Liver (tissue), 9 donors: ENCODE data around the gene PSME2. TPM values are rescaled to one million over a fixed set of nuclear protein-coding genes. Genes with fewer than 3 reads are reported as not detected.

Experiments
- DNase-seq: peaks from one replicate; pipeline ENCODE4 v3.0.0-alpha.2; 2017; ENCODE audit warnings: low spot score
- H3K27ac ChIP-seq, 2 donors: one replicate each; pipeline ENCODE4 v1.7.0; 2013; ENCODE audit warnings: inconsistent platforms in 2 of 2, low read length in 2 of 2, control low read depth in 1 of 2, low read depth in 1 of 2, mild to moderate bottlenecking in 1 of 2
- H3K27me3 ChIP-seq, 4 donors: one replicate each; pipeline versions ENCODE4 v1.6.1 to v1.7.0; 2013; ENCODE audit warnings: low read length in 3 of 4, inconsistent platforms in 1 of 4, mild to moderate bottlenecking in 1 of 4, moderate library complexity in 1 of 4; ENCODE audit not compliant: control insufficient read depth in 4 of 4, insufficient read depth in 4 of 4
- H3K36me3 ChIP-seq, 4 donors: one replicate each; pipeline versions ENCODE4 v1.6.1 to v1.7.0; 2013; ENCODE audit warnings: low read length in 3 of 4, mild to moderate bottlenecking in 3 of 4, low read depth in 1 of 4, moderate library complexity in 1 of 4; ENCODE audit not compliant: control insufficient read depth in 4 of 4, insufficient read depth in 3 of 4
- H3K4me1 ChIP-seq, 4 donors: one replicate each; pipeline versions ENCODE4 v1.6.1 to v1.7.0; 2013; ENCODE audit warnings: low read length in 3 of 4, mild to moderate bottlenecking in 3 of 4, moderate library complexity in 1 of 4; ENCODE audit not compliant: control insufficient read depth in 4 of 4, insufficient read depth in 4 of 4
- H3K4me3 ChIP-seq, 3 donors: one replicate each; pipeline versions ENCODE4 v1.6.1 to v1.7.0; 2013; ENCODE audit warnings: low read length in 3 of 3, control low read depth in 1 of 3, low read depth in 1 of 3, mild to moderate bottlenecking in 1 of 3
- H3K9ac ChIP-seq, 2 donors: one replicate each; pipeline ENCODE4 v1.7.0; 2013; ENCODE audit warnings: low read length in 2 of 2, mild to moderate bottlenecking in 2 of 2, moderate library complexity in 2 of 2, control low read depth in 1 of 2, low read depth in 1 of 2
- H3K9me3 ChIP-seq, 4 donors: one replicate each; pipeline versions ENCODE4 v1.6.1 to v1.7.0; 2013; ENCODE audit warnings: low read length in 3 of 4; ENCODE audit not compliant: control insufficient read depth in 4 of 4
- EGR1 ChIP-seq, 2 donors: IDR thresholded peaks; 2 replicates each; pipeline ENCODE4 v1.6.1; 2016 to 2018; ENCODE audit warnings: antibody characterized with exemption in 2 of 2, low read depth in 2 of 2
- FOXA1 ChIP-seq: IDR thresholded peaks from 2 replicates; pipeline ENCODE4 v1.6.1; 2016; ENCODE audit warnings: antibody characterized with exemption
- FOXA2 ChIP-seq: IDR thresholded peaks from 2 replicates; pipeline ENCODE4 v1.6.1; 2016; ENCODE audit warnings: antibody characterized with exemption
- GABPA ChIP-seq, 2 donors: IDR thresholded peaks in 1 of 2; conservative IDR thresholded peaks in 1 of 2; 2 replicates each; pipeline ENCODE4 v1.6.1; 2016; ENCODE audit warnings: antibody characterized with exemption in 2 of 2, mild to moderate bottlenecking in 1 of 2, moderate library complexity in 1 of 2
- HNF4A ChIP-seq, 2 donors: conservative IDR thresholded peaks; 2 replicates each; pipeline ENCODE4 v1.6.1; 2016; ENCODE audit warnings: antibody characterized with exemption in 2 of 2, mild to moderate bottlenecking in 2 of 2
- HNF4G ChIP-seq: IDR thresholded peaks from 2 replicates; pipeline ENCODE4 v1.6.1; 2016; ENCODE audit warnings: antibody characterized with exemption
- JUND ChIP-seq, 2 donors: IDR thresholded peaks; 2 replicates each; pipeline ENCODE4 v1.6.1; 2016; ENCODE audit warnings: antibody characterized with exemption in 2 of 2
- NR2F2 ChIP-seq: IDR thresholded peaks from 2 replicates; pipeline ENCODE4 v1.6.1; 2016; ENCODE audit warnings: antibody characterized with exemption
- RAD21 ChIP-seq, 2 donors: IDR thresholded peaks; 2 replicates each; pipeline ENCODE4 v1.6.1; 2016; ENCODE audit warnings: antibody characterized with exemption in 2 of 2, mild to moderate bottlenecking in 2 of 2
- RXRA ChIP-seq, 2 donors: IDR thresholded peaks; 2 replicates each; pipeline ENCODE4 v1.6.1; 2017 to 2018; ENCODE audit warnings: antibody characterized with exemption in 2 of 2, mild to moderate bottlenecking in 1 of 2
- SP1 ChIP-seq: IDR thresholded peaks from 2 replicates; pipeline ENCODE4 v1.6.1; 2018; ENCODE audit warnings: antibody characterized with exemption, mild to moderate bottlenecking
- TAF1 ChIP-seq: conservative IDR thresholded peaks from 2 replicates; pipeline ENCODE4 v1.6.1; 2016; ENCODE audit warnings: antibody characterized with exemption, mild to moderate bottlenecking
- YY1 ChIP-seq: IDR thresholded peaks from 2 replicates; pipeline ENCODE4 v1.6.1; 2016; ENCODE audit warnings: antibody characterized with exemption, mild to moderate bottlenecking
- WGBS: extraction: QIAGEN DNeasy Blood & Tissue Kit; methylation state at CpG from one replicate; pipeline ENCODE4 v1.1.7; 2013; 5-methylcytosine and 5-hydroxymethylcytosine counted together
- polyA plus RNA-seq, 2 donors: library from polyadenylated mRNA; stranded (reverse) in 1 of 2; unstranded in 1 of 2; fragments of 200-250 nt in 1 of 2; fragments of >200 nt in 1 of 2; fragmentation: Nextera tagmentation in 1 of 2; extraction: Ambion mirVana in 1 of 2; gene quantifications; one replicate each; pipeline versions ENCODE4 v1.2.1 to v1.2.3, GENCODE V29; 2013 to 2015
- total RNA-seq, 2 donors: library from RNA; depleted of rRNA; stranded (reverse); fragments of >200 nt; gene quantifications; one replicate each; pipeline ENCODE4 v1.2.3, GENCODE V29; 2014
- TF ChIP-seq, protein P1 (sequence below): IDR thresholded peaks from 2 replicates; pipeline ENCODE4 v1.6.1; 2016; ENCODE audit warnings: antibody characterized with exemption, mild to moderate bottlenecking
- TF ChIP-seq, protein P2 (sequence below): IDR thresholded peaks from 2 replicates; pipeline ENCODE4 v1.6.1; 2016; ENCODE audit warnings: antibody characterized with exemption
- TF ChIP-seq, protein P3 (sequence below): IDR thresholded peaks from 2 replicates; pipeline ENCODE4 v1.6.1; 2016; ENCODE audit warnings: antibody characterized with exemption
- TF ChIP-seq, protein P4 (sequence below): IDR thresholded peaks from 2 replicates; pipeline ENCODE4 v1.6.1; 2016; ENCODE audit warnings: antibody characterized with exemption
- donor health status: healthy.
- donor health status: healthy.
- donor health status: healthy.
- donor health status: healthy.
- donor health status: healthy.

PSME2 gene
- total and polyA plus RNA-seq, 4 donors, result 56.9 to 247 (median 92.7) TPM

DNA sequence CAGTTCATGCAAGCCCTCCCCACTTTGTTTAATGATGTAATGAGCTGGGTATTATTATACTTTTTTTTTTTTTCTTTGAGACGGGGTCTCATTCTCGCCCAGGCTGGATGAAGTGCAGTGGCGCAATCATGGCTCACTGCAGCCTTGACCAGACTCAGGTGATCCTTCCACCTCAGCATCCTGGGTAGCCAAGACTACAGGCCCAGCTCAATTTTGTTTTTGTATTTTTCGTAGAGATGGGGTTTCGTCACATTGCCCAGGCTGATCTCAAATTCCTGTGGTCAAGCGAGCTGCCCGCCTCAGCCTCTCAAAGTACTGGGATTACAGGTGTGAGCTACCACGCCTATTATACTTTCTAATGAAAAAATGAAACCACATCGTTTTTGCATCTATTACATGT, 36.4 kb downstream of the PSME2 start:
- no peak for DNase-seq
- no peak overlapping the region for H3K9ac ChIP-seq
- no peak for TF ChIP-seq HNF4G
- no peak for TF ChIP-seq TAF1
- no peak for TF ChIP-seq SP1
- no peak for TF ChIP-seq GABPA (IDR thresholded peaks at IDR 0.05 in 1 of 2, conservative IDR thresholded peaks at IDR 0.05 in 1 of 2)
- TF ChIP-seq, protein P1, sequence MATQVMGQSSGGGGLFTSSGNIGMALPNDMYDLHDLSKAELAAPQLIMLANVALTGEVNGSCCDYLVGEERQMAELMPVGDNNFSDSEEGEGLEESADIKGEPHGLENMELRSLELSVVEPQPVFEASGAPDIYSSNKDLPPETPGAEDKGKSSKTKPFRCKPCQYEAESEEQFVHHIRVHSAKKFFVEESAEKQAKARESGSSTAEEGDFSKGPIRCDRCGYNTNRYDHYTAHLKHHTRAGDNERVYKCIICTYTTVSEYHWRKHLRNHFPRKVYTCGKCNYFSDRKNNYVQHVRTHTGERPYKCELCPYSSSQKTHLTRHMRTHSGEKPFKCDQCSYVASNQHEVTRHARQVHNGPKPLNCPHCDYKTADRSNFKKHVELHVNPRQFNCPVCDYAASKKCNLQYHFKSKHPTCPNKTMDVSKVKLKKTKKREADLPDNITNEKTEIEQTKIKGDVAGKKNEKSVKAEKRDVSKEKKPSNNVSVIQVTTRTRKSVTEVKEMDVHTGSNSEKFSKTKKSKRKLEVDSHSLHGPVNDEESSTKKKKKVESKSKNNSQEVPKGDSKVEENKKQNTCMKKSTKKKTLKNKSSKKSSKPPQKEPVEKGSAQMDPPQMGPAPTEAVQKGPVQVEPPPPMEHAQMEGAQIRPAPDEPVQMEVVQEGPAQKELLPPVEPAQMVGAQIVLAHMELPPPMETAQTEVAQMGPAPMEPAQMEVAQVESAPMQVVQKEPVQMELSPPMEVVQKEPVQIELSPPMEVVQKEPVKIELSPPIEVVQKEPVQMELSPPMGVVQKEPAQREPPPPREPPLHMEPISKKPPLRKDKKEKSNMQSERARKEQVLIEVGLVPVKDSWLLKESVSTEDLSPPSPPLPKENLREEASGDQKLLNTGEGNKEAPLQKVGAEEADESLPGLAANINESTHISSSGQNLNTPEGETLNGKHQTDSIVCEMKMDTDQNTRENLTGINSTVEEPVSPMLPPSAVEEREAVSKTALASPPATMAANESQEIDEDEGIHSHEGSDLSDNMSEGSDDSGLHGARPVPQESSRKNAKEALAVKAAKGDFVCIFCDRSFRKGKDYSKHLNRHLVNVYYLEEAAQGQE, result no peak
- no peak for TF ChIP-seq YY1
- TF ChIP-seq RAD21 (IDR thresholded peaks at IDR 0.05), result no peak
- no peak for TF ChIP-seq RXRA (IDR thresholded peaks at IDR 0.05)
- TF ChIP-seq, protein P2, sequence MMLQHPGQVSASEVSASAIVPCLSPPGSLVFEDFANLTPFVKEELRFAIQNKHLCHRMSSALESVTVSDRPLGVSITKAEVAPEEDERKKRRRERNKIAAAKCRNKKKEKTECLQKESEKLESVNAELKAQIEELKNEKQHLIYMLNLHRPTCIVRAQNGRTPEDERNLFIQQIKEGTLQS, result no peak
- TF ChIP-seq, protein P3, sequence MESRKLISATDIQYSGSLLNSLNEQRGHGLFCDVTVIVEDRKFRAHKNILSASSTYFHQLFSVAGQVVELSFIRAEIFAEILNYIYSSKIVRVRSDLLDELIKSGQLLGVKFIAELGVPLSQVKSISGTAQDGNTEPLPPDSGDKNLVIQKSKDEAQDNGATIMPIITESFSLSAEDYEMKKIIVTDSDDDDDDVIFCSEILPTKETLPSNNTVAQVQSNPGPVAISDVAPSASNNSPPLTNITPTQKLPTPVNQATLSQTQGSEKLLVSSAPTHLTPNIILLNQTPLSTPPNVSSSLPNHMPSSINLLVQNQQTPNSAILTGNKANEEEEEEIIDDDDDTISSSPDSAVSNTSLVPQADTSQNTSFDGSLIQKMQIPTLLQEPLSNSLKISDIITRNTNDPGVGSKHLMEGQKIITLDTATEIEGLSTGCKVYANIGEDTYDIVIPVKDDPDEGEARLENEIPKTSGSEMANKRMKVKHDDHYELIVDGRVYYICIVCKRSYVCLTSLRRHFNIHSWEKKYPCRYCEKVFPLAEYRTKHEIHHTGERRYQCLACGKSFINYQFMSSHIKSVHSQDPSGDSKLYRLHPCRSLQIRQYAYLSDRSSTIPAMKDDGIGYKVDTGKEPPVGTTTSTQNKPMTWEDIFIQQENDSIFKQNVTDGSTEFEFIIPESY, result no peak
- TF ChIP-seq FOXA1, result no peak
- TF ChIP-seq NR2F2, result no peak
- no peak for TF ChIP-seq FOXA2
- no peak for TF ChIP-seq HNF4A (conservative IDR thresholded peaks at IDR 0.05)
- no peak for TF ChIP-seq JUND (IDR thresholded peaks at IDR 0.05)
- no peaks in the 10 kb centered on the region for H3K36me3 ChIP-seq
- H3K4me1 ChIP-seq, result peaks cover 4 to 52% (median 35%) of the 10 kb centered on the region in 4 donors
- H3K4me3 ChIP-seq, result no peak overlapping the region
- H3K9me3 ChIP-seq, result no peaks in the 10 kb centered on the region
- no peak overlapping the region for H3K27ac ChIP-seq
- no peaks in the 10 kb centered on the region for H3K27me3 ChIP-seq
- 79% methylated on average over 9 of the region's 9 CpGs for WGBS

DNA sequence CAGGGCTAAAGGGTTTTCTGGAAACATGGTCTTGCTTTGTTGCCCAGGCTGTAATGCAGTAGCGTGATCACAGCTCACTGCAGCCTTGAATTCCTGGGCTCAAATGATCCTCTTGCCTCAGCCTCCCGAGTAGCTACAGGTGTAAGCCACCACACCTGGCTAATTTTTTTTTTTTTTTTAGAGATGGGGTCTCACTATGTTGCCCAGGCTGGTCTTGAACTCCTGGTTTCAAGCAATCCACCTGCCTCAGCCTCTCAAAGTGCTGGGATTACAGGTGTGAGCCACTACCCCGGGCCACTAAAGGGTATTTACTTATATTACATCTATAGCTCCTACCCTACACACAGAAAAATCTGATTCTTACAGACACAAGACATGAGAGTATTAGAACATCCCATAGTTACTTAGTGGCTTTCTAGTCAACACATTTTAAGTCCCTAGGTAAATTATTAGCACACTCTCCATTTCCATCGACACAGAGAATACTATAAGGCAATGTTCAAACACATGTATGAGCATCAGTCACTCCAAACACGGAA, 38.0 kb downstream of the PSME2 start:
- H3K27me3 ChIP-seq, result no peaks in the 10 kb centered on the region
- no peak overlapping the region for H3K4me3 ChIP-seq
- no peaks in the 10 kb centered on the region for H3K9me3 ChIP-seq
- H3K36me3 ChIP-seq, result peaks cover 0 to 7% (median 3%) of the 10 kb centered on the region in 4 donors
- H3K4me1 ChIP-seq, result peaks cover 4 to 61% (median 42%) of the 10 kb centered on the region in 4 donors
- DNase-seq, result no peak
- H3K27ac ChIP-seq, result peak overlapping the region; percentile 52 to 62
- WGBS, result 42% methylated on average over 5 of the region's 5 CpGs
- no peak overlapping the region for H3K9ac ChIP-seq
- TF ChIP-seq RXRA (IDR thresholded peaks at IDR 0.05) (no peak), JUND (IDR thresholded peaks at IDR 0.05) (no peak), EGR1 (IDR thresholded peaks at IDR 0.05; ENCODE audit: low read depth in 2 of 2) (no peak), NR2F2 (no peak), TAF1 (no peak), GABPA (IDR thresholded peaks at IDR 0.05 in 1 of 2, conservative IDR thresholded peaks at IDR 0.05 in 1 of 2) (no peak), HNF4A (conservative IDR thresholded peaks at IDR 0.05) (no peak)
- TF ChIP-seq, protein P2, result no peak
- TF ChIP-seq, protein P4, sequence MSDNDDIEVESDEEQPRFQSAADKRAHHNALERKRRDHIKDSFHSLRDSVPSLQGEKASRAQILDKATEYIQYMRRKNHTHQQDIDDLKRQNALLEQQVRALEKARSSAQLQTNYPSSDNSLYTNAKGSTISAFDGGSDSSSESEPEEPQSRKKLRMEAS, result no peak
